ENCODE data around the gene NCAPG2.

The NCAPG2 gene

DNA sequence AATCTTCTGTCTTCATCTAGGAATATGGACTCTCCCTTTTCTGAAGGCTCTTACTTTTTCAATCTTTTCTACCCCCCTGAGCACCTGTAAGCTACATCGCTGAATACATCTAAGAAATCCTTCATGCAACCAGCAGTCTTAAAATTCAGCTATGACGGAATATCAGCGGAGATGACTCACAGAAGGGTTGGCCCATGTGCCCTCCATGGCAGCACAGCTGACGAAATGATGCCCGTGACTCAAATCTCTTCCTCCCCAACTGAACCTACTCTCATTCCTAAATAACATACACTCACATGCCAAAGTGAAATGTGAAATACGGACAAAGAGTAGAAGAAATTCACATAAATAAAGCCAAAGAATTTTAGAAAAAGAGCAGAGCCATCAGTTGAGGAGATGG, 30.3 kb upstream of the NCAPG2 start:
- DNase-seq (ENCODE audit: low read depth, low spot score): no peak

DNA sequence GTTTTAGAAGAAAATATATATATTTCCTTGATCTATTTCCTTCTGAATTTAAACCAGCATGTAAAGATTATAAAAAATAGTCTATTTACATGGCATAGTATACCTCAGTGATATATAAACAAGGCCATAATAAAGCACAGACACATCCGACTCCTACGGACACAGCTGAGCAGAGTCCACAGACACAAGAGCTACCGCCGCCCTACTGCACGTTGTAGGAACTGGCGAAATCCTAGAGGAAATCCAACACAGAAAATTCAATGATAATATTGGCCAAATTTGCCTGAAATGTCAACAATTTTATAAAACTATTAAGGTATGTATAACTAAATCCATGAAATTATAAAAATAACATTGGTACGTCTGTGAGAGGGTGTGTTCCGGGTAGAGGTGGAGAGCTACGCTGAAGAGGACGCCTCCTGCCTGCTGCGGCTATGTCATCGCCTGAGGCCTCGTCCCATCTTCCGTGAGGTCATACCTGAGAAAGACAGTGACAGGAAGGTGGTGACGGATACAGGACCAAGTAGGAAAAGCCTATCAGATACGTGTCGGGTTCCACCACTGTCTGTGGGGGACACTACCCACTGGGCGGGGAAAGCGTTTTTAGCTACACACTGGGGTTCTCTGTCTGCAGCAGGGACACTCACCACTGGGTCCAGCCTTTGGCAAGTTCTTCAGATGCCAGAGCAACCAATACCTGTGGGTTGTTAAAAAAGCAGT, 29.3 kb upstream of the NCAPG2 start:
- DNase-seq (ENCODE audit: low read depth, low spot score): no peak

- no peak for DNase-seq (ENCODE audit: low read depth, low spot score)
These were observed 28.6 kb upstream of the NCAPG2 start for GRCh38 chr7:158733220-158733519.

DNA sequence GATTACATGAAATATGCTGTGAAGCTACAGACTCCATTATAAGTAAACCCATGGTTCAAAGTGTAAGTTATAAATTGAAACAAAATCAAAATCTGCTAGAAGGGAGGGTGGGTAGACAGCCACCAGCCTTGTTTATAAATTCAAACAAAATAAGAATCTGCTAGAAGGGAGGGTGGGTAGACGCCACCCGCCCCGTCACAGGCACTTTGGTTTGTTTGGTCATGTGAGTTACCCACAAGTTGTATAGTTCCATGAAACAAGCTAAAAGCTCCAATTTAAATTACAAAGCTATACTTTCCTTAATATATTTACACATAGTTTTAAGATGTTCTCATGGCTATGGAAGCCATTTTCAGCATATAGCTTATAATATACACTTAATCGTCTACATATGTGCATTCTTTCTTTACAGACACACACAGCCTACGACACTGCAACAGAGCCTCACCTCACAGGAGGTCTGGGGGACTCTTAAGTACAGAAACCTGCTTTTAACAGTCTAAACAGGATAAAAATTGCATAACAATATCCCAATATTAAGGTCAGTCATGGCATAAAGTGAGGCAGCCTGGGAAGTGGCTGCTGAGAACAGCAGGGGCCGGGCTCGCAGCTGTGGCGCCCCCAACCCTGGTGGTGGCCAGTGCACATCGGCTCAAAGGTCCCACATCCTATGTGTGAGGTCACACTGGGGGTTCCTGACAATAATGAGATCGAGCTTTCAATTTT, 28.1 kb upstream of the NCAPG2 start:
- no peak for DNase-seq (ENCODE audit: low read depth, low spot score)

DNA sequence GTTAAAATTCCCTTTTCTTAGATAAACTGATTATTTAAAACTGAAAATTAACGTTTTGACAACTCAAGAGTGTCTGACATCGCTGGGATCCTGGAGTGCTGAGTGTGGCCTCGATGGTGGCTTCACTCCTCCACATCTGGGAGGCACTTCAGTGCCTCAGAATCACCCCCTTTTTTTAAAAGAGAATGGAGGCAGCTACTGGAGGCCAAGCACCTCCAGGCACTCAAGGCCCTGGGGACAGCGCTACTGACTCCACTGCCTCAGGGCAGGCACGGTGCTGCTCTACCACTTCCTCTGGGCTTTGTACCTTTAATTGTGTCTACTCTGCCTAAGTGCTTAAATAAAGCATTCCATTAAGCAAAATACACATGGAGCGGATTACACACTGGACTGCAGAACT, 27.2 kb upstream of the NCAPG2 start:
- DNase-seq (ENCODE audit: low read depth, low spot score): no peak

GRCh38 chr7:158730383-158731346, 26.1 kb upstream of the NCAPG2 start:
- DNase-seq (ENCODE audit: low read depth, low spot score): no peak

GRCh38 chr7:158729646-158730382, 25.2 kb upstream of the NCAPG2 start:
- no peak for DNase-seq (ENCODE audit: low read depth, low spot score)

DNA sequence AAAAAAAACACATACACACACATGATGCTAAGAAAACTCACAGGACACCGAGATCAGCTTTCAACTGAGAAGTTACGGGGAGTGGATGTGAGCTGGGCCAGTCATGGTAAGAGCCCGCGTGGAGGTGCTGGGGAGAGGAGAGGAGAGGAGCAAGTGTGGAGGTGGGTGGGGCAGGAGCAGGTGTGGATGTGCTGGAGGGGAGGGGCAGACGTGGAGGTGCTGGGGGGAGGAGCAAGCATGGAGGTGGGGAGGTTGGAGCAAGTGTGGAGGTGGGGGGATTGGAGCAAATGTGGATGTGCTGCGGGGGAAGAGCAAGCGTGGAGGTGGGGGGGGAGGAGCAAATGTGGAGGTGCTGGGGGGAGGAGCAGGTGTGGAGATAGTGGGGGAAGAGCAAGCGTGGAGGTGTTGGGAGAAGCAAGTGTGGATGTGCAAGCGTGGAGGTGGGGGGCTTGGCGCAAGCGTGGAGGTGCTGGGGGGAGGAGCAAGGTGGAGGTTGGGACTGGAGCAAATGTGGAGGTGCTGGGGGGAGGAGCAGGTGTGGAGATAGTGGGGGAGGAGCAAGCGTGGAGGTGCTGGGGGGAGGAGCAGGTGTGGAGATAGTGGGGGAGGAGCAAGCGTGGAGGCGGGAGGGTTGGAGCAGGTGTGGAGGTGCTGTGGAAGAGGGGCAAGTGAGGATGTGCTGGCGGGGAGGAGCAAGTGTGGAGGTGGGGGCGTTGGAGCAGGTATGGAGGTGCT, 24.5 kb upstream of the NCAPG2 start:
- DNase-seq (ENCODE audit: low read depth, low spot score): no peak

DNA sequence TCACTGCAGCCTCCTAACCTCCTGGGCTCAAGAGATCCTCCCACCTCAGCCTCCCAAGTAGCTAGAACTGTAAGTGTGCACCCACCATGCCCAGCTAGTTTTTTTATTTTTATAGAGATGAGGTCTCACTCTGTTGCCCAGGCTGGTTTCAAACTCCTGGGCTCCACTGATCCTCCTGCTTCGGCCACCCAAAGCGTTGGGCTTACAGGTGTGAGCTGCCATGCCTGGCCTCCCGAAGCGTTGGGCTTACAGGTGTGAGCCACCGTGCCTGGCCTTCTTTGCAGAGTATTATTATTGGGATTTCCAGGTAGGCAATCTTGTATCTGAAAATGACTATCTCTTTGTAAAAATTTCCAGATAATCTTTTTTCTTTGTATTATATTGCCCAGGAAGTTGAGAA, 23.1 kb upstream of the NCAPG2 start:
- DNase-seq (ENCODE audit: low read depth, low spot score): no peak

DNA sequence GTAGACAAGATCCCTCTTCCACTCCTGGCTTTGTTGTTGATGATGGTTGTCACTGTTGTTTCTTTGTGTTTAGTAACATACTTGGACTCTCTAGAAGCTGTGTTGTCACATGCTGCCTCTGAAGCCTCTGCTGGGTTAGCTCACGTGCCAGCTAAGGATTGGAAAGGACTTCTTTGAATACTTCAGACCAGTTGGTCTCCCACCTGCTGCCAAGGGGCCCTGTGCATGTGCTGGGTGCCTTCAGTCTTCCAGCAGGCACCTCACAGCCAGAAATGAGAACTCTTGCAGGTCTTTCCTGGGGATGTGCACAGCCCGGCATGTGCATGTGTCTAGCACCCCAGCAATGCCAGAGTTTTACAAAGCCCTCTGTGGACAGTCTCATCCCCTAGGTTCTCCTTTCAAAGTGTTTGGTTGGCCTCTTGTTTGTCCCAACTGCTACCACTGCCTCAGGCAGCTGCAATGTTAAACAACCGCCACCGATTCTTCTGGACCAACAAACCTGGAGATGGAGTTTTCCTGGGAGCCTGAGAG, 21.7 kb upstream of the NCAPG2 start:
- no peak for DNase-seq (ENCODE audit: low read depth, low spot score)

GRCh38 chr7:158725506-158725800, 20.8 kb upstream of the NCAPG2 start:
- no peak for DNase-seq (ENCODE audit: low read depth, low spot score)

GRCh38 chr7:158724658-158725505, 20.3 kb upstream of the NCAPG2 start:
- DNase-seq (ENCODE audit: low read depth, low spot score): no peak

DNA sequence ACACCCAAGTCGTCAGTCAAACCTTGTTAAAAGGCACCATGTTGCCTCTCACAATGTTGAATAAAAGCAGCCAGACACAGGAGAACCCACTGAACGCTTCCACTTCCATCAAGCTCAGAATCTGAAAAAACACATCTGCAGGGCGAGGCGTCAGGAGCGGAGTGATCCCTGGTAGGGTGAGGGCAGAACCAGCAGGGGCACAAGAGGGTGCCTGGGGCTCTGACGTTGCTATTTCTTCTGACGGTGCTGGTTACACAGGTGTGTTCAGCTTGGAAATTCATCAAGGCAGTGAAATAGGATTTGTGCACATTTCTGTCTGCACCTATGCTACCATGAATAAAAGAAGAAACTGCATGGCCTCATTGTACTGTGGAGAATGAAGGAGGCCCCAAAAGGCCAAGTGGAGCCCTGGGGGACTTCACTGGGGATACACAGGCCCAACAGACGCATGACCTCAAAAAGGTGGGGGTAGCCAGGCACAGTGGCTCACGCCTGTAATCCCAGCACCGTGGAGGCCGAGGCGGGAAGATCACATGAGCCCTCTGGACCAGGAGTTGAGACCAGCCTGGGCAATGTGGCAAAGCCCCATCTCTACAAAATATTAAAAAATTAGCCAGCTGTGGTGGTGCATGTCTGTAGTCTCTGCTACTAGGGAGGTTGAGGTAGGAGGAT, 19.2 kb upstream of the NCAPG2 start:
- DNase-seq (ENCODE audit: low read depth, low spot score): no peak

DNA sequence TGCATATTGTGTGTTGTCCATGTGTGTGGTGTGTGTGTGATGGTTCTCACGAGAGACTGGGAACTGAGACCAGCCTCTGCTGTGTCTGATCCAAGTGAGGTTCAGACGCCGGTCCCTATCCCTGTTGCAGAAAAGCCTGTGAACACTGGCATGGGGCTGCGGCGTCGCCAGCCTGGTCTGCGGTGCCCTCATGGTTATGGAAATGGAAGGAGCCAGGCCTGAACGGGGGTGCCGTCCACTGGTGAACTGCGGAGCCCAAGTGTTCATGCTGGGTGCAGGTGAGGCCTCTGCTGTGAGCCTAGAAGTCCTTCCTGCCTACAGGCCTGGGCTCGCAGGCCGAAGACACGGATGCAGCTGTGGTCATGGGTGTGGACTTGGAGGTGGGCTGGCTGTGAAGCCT, 18.7 kb upstream of the NCAPG2 start:
- DNase-seq (ENCODE audit: low read depth, low spot score): no peak

DNA sequence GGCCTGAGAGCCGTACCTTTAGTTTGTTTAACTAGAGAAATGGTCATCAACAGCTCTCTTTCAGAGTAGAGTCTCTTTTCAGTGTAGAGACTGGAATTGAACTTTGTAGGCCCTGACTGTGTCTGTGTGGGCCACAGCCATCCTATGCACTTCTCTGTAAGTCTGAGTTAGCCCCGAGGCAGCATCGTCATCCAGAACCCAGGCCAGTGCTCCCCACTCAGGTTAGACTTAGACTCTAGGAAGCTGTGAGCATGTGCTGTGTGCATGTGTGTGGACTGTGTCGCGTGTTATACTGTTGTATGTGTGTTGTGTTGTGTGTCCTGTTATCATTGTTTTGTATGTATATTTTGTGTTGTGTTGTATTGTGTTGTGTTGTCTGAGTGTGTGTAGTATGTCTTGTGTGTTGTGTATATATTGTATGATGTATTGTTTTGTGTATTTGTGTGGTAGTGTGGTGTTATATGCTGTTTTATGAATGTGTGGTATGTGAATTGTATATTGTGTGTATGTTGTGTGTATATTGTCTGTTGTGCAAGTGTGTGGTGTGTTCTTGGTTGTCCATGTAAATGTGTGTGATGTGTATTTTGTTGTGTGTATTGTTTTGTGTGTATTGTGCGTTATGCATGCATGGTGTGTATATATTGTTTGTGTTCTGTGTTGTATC, 18.1 kb upstream of the NCAPG2 start:
- DNase-seq (ENCODE audit: low read depth, low spot score): no peak

GRCh38 chr7:158720112-158720511, 15.5 kb upstream of the NCAPG2 start:
- no peak for DNase-seq (ENCODE audit: low read depth, low spot score)

DNA sequence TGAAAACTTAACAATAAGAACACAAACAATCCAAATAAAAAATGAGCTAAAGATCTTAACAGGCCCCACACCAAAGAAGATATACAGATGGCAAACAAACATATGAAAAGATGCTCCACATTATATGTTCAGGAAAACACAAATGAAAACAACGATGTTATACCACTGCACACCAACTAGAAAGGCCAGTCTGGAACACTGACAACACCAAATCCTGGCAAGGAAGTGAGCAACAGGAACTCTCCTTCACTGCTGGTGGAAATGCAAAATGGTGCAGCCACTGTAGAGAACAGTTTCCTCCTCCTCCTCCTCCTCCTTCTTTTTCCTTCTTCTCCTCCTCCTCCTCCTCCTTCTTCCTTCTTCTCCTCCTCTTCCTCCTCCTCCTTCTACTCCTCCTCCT, 12.2 kb upstream of the NCAPG2 start:
- no peak for DNase-seq (ENCODE audit: low read depth, low spot score)

GRCh38 chr7:158710651-158711102, 6.1 kb upstream of the NCAPG2 start:
- no peak for DNase-seq (ENCODE audit: low read depth, low spot score)

- no peak for DNase-seq (ENCODE audit: low read depth, low spot score)
These were observed 3.0 kb upstream of the NCAPG2 start for GRCh38 chr7:158707610-158708009.

Measured in activated CD4-positive, CD25-positive, alpha-beta regulatory T cell treated with anti-CD3 and anti-CD28 coated beads, Interleukin-2, amount 50 U/mL, for 16 hours (primary cell).